HL-60 (cell line): ENCODE measurements around the gene AKAP6.

Experiments used
- DNase-seq, 2 experiments: peaks; one replicate each; pipeline ENCODE4 v3.0.0-alpha.2; 2010 to 2020; ENCODE audit warnings: low read depth in 1 of 2, low spot score in 1 of 2
- H3K27ac ChIP-seq: fragments of 250-450 bp; sonication (Bioruptor Pico); replicated peaks from 2 replicates; pipeline ENCODE4 v1.5.1; 2020; ENCODE audit warnings: mild to moderate bottlenecking, moderate library complexity
- H3K27me3 ChIP-seq: fragments of 250-450 bp; sonication (Bioruptor Pico); 2 replicates; pipeline ENCODE4 v1.5.1; 2021; ENCODE audit warnings: mild to moderate bottlenecking, moderate library complexity; ENCODE audit not compliant: insufficient read depth, poor library complexity, severe bottlenecking
- H3K4me3 ChIP-seq: replicated peaks from 2 replicates; pipeline ENCODE4 v1.5.1; 2011; ENCODE audit warnings: mild to moderate bottlenecking, control low read depth, low read length; ENCODE audit not compliant: insufficient read depth
- GABPA ChIP-seq: IDR thresholded peaks from 2 replicates; pipeline ENCODE4 v1.6.1; 2012; ENCODE audit warnings: low read depth
- POLR2AphosphoS5 ChIP-seq: IDR thresholded peaks from 2 replicates; pipeline ENCODE4 v1.6.1; 2012; ENCODE audit warnings: low read depth
- SPI1 ChIP-seq: IDR thresholded peaks from 2 replicates; pipeline ENCODE4 v1.6.1; 2012; ENCODE audit warnings: low read depth, mild to moderate bottlenecking, borderline replicate concordance
- TF ChIP-seq, protein P1 (sequence below): IDR thresholded peaks from 2 replicates; pipeline ENCODE4 v1.6.1; 2012; ENCODE audit warnings: low read depth; ENCODE audit not compliant: insufficient replicate concordance
- TF ChIP-seq, protein P2 (sequence below): IDR thresholded peaks from one replicate; pipeline ENCODE4 v1.5.1; 2011; ENCODE audit warnings: low read length, control low read depth, inconsistent platforms; ENCODE audit not compliant: insufficient read depth

The AKAP6 gene

DNA sequence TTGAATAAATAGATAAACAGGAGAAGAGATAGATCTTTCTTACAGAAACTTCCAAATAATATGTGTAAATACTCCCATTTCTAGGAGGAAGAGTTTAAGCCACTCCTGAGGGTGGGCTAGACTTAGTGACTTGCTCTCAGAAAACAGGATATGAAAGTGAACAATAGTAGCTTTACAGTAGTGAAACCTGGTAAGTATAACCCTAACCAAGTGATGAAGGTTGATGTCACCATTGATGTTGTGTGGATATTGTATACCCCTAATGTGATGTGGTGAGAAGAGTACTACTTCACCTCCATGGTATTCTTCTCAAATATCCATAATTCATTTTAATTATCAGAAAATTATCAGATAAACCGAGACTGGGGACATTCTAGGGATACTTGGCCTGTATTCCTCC lies 20.9 kb downstream of the AKAP6 start:
- Histone ChIP-seq H3K27ac (no peak overlapping the region), H3K27me3 (no peaks in the 10 kb centered on the region), H3K4me3 (no peak overlapping the region)
- TF ChIP-seq, protein P1, sequence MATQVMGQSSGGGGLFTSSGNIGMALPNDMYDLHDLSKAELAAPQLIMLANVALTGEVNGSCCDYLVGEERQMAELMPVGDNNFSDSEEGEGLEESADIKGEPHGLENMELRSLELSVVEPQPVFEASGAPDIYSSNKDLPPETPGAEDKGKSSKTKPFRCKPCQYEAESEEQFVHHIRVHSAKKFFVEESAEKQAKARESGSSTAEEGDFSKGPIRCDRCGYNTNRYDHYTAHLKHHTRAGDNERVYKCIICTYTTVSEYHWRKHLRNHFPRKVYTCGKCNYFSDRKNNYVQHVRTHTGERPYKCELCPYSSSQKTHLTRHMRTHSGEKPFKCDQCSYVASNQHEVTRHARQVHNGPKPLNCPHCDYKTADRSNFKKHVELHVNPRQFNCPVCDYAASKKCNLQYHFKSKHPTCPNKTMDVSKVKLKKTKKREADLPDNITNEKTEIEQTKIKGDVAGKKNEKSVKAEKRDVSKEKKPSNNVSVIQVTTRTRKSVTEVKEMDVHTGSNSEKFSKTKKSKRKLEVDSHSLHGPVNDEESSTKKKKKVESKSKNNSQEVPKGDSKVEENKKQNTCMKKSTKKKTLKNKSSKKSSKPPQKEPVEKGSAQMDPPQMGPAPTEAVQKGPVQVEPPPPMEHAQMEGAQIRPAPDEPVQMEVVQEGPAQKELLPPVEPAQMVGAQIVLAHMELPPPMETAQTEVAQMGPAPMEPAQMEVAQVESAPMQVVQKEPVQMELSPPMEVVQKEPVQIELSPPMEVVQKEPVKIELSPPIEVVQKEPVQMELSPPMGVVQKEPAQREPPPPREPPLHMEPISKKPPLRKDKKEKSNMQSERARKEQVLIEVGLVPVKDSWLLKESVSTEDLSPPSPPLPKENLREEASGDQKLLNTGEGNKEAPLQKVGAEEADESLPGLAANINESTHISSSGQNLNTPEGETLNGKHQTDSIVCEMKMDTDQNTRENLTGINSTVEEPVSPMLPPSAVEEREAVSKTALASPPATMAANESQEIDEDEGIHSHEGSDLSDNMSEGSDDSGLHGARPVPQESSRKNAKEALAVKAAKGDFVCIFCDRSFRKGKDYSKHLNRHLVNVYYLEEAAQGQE = no peak
- TF ChIP-seq POLR2AphosphoS5 (no peak), SPI1 (no peak), GABPA (no peak)
- TF ChIP-seq, protein P2, sequence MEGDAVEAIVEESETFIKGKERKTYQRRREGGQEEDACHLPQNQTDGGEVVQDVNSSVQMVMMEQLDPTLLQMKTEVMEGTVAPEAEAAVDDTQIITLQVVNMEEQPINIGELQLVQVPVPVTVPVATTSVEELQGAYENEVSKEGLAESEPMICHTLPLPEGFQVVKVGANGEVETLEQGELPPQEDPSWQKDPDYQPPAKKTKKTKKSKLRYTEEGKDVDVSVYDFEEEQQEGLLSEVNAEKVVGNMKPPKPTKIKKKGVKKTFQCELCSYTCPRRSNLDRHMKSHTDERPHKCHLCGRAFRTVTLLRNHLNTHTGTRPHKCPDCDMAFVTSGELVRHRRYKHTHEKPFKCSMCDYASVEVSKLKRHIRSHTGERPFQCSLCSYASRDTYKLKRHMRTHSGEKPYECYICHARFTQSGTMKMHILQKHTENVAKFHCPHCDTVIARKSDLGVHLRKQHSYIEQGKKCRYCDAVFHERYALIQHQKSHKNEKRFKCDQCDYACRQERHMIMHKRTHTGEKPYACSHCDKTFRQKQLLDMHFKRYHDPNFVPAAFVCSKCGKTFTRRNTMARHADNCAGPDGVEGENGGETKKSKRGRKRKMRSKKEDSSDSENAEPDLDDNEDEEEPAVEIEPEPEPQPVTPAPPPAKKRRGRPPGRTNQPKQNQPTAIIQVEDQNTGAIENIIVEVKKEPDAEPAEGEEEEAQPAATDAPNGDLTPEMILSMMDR = no peak
- DNase-seq = no peak

DNA sequence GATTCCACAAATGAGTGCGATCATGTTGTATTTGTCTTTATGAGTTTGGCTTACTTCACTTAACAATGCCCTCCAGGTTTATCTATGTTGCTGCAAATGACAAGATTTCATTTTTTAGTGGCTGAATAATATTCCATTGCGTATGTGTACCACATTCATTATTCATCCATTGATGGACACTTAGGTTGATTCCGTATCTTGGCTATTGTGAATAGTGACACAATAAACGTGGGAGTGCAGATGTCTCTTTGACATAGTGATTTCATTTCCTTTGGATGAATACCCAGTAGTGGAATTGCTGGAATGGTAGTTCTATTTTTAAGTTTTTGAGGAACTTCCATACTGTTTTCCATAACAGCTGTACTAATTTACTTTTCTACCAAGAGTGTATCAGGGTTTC lies 23.5 kb downstream of the AKAP6 start:
- TF ChIP-seq, protein P2 = no peak
- TF ChIP-seq GABPA = no peak
- no peak for TF ChIP-seq SPI1
- TF ChIP-seq, protein P1 = no peak
- Histone ChIP-seq H3K27ac (no peak overlapping the region), H3K4me3 (no peak overlapping the region), H3K27me3 (no peaks in the 10 kb centered on the region)
- DNase-seq = no peak

DNA sequence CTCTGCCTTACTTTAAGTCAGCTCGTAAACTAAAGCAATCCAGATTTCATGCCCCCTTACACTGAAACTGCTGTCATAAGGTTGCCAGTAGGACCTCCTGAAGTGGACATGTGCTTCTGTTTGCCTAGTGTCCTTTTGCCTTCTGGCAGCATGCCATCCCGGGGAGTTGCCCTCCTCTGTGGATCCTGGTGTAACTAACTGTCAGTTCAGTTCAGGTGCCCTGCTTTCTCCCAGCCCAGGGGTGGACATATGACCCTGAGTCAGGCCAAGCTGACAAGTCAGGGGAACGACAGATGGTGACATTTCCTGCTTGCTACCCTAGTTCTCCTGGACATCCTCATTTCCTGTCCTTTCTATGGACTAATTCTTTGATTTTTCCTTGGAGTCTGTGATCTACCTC lies 25.6 kb downstream of the AKAP6 start:
- Histone ChIP-seq H3K27ac (no peak overlapping the region), H3K4me3 (no peak overlapping the region), H3K27me3 (no peaks in the 10 kb centered on the region)
- DNase-seq = no peak
- TF ChIP-seq, protein P2 = no peak

DNA sequence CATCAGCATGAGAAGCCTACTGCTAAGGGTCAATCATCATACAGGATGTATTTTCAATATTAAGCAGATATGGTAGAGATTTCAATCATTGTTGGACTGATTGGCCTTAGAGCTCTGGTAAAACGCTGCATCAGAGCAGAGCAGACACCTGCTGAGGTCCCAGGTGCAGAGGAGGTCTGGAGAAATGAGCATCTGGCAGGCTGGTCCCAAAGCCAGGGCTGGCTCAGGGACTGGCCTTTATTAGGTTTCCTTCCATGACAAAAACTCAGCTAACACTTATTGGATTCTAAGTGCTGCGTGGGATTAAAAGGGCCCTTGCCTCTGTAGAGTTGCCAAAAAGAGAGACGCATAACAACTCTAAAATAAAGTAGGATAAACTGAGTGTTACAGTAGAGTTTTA lies 29.7 kb downstream of the AKAP6 start:
- Histone ChIP-seq H3K27me3 (no peaks in the 10 kb centered on the region), H3K4me3 (no peak overlapping the region), H3K27ac (no peak overlapping the region)
- no peak for DNase-seq
- TF ChIP-seq SPI1 (no peak), GABPA (no peak), POLR2AphosphoS5 (no peak)
- TF ChIP-seq, protein P1 = no peak
- TF ChIP-seq, protein P2 = no peak
